ENCODE measurements around the gene LRRC15. TPM values are rescaled to one million over a fixed set of nuclear protein-coding genes. Genes with fewer than 3 reads are reported as not detected.

The LRRC15 gene
- polyA plus RNA-seq, 1 experiment, result 4.9 TPM

- peak; percentile 66 for DNase-seq (ENCODE audit: low read depth, low spot score)
- no peak for TF ChIP-seq CTCF (IDR thresholded peaks at IDR 0.05; ENCODE audit: low read depth, low read length)
- H3K27me3 ChIP-seq (ENCODE audit: control insufficient read depth, insufficient read depth, low read length), result peaks cover 5% of the 10 kb centered on the region
- no peaks in the 10 kb centered on the region for H3K9me3 ChIP-seq (ENCODE audit: control insufficient read depth, insufficient read depth, low read length)
- peak overlapping the region; percentile 90 for H3K27ac ChIP-seq (ENCODE audit: low read depth, low read length)
- H3K4me3 ChIP-seq (ENCODE audit: low read depth, low read length), result 0 out of 2 replicates have a peak overlapping the region, but pooled peaks have one; percentile 10
- POLR2A ChIA-PET, result no interaction called here
- CTCF ChIA-PET, result interaction anchor here (13.4 kb wide), 1 partner anchor 20 kb away, joined by 151 read pairs; no protein-coding TSS in a partner anchor
Observed at GRCh38 chr3:194364652-194365434, 4.7 kb downstream of the LRRC15 start.

GRCh38 chr3:194364314-194364651 is 5.3 kb downstream of the LRRC15 start:
- CTCF ChIA-PET, result interaction anchor here (0.9 to 13.4 kb wide), 2 partner anchors 19 to 22 kb away, joined by 3 to 151 read pairs; no protein-coding TSS in a partner anchor
- Histone ChIP-seq H3K4me3 (ENCODE audit: low read depth, low read length) (no peak overlapping the region), H3K27ac (ENCODE audit: low read depth, low read length) (peak overlapping the region; percentile 90), H3K27me3 (ENCODE audit: control insufficient read depth, insufficient read depth, low read length) (peaks cover 7% of the 10 kb centered on the region), H3K9me3 (ENCODE audit: control insufficient read depth, insufficient read depth, low read length) (no peaks in the 10 kb centered on the region; the same call in 1 of the 2 replicates)
- TF ChIP-seq CTCF (IDR thresholded peaks at IDR 0.05; ENCODE audit: low read depth, low read length), result no peak
- no peak for DNase-seq (ENCODE audit: low read depth, low spot score)
- POLR2A ChIA-PET, result no interaction called here

- peaks cover 12% of the 10 kb centered on the region for H3K27me3 ChIP-seq (ENCODE audit: control insufficient read depth, insufficient read depth, low read length)
- H3K4me3 ChIP-seq (ENCODE audit: low read depth, low read length), result no peak overlapping the region
- DNase-seq (ENCODE audit: low read depth, low spot score), result no peak
- POLR2A ChIA-PET, result no interaction called here
- no peaks in the 10 kb centered on the region; the same call in 1 of the 2 replicates for H3K9me3 ChIP-seq (ENCODE audit: control insufficient read depth, insufficient read depth, low read length)
- no peak for TF ChIP-seq CTCF (IDR thresholded peaks at IDR 0.05; ENCODE audit: low read depth, low read length)
- CTCF ChIA-PET, result interaction anchor here (13.4 kb wide), 1 partner anchor 15 kb away, joined by 151 read pairs; no protein-coding TSS in a partner anchor
- H3K27ac ChIP-seq (ENCODE audit: low read depth, low read length), result no peak overlapping the region
Observed at GRCh38 chr3:194360568-194360967, 9.0 kb downstream of the LRRC15 start.

- ChIA-PET CTCF (interaction anchor here (13.4 kb wide), 1 partner anchor 13 kb away, joined by 151 read pairs; no protein-coding TSS in a partner anchor), POLR2A (no interaction called here)
- no peak overlapping the region for H3K4me3 ChIP-seq (ENCODE audit: low read depth, low read length)
- peaks cover 12% of the 10 kb centered on the region for H3K27me3 ChIP-seq (ENCODE audit: control insufficient read depth, insufficient read depth, low read length)
- H3K27ac ChIP-seq (ENCODE audit: low read depth, low read length), result no peak overlapping the region
- TF ChIP-seq CTCF (IDR thresholded peaks at IDR 0.05; ENCODE audit: low read depth, low read length), result no peak
- no peaks in the 10 kb centered on the region; the same call in 1 of the 2 replicates for H3K9me3 ChIP-seq (ENCODE audit: control insufficient read depth, insufficient read depth, low read length)
- no peak for DNase-seq (ENCODE audit: low read depth, low spot score)
Observed at GRCh38 chr3:194357681-194358080, 11.9 kb downstream of the LRRC15 start.

- Histone ChIP-seq H3K4me3 (ENCODE audit: low read depth, low read length) (no peak overlapping the region), H3K27me3 (ENCODE audit: control insufficient read depth, insufficient read depth, low read length) (peaks cover 9% of the 10 kb centered on the region), H3K27ac (ENCODE audit: low read depth, low read length) (no peak overlapping the region), H3K9me3 (ENCODE audit: control insufficient read depth, insufficient read depth, low read length) (no peaks in the 10 kb centered on the region; the same call in 1 of the 2 replicates)
- CTCF ChIA-PET, result interaction anchor here (13.4 kb wide), 1 partner anchor 10 kb away, joined by 151 read pairs; no protein-coding TSS in a partner anchor
- POLR2A ChIA-PET, result no interaction called here
- DNase-seq (ENCODE audit: low read depth, low spot score), result no peak
- no peak for TF ChIP-seq CTCF (IDR thresholded peaks at IDR 0.05; ENCODE audit: low read depth, low read length)
Observed at GRCh38 chr3:194355379-194355778, 14.2 kb downstream of the LRRC15 start.

Data from AG04450 (cell line).